Stimulated activated CD4-positive, alpha-beta T cell treated with anti-CD3 and anti-CD28 coated beads, Interleukin-4, amount 100 ng/mL, for 1 hour (primary cell): ENCODE measurements around the gene BCL7B.
A peak's percentile ranks its signal among the peaks of the same experiment; 100 is the strongest.
"Not testable (repeated sequence)": the region's sequence is repeated elsewhere in the genome, so short reads cannot be mapped to it uniquely, and the experiment has no call there.

ENCODE experiments used
- DNase-seq: peaks from one replicate; pipeline ENCODE4 v3.0.0-alpha.2; 2020

Gene BCL7B

DNA sequence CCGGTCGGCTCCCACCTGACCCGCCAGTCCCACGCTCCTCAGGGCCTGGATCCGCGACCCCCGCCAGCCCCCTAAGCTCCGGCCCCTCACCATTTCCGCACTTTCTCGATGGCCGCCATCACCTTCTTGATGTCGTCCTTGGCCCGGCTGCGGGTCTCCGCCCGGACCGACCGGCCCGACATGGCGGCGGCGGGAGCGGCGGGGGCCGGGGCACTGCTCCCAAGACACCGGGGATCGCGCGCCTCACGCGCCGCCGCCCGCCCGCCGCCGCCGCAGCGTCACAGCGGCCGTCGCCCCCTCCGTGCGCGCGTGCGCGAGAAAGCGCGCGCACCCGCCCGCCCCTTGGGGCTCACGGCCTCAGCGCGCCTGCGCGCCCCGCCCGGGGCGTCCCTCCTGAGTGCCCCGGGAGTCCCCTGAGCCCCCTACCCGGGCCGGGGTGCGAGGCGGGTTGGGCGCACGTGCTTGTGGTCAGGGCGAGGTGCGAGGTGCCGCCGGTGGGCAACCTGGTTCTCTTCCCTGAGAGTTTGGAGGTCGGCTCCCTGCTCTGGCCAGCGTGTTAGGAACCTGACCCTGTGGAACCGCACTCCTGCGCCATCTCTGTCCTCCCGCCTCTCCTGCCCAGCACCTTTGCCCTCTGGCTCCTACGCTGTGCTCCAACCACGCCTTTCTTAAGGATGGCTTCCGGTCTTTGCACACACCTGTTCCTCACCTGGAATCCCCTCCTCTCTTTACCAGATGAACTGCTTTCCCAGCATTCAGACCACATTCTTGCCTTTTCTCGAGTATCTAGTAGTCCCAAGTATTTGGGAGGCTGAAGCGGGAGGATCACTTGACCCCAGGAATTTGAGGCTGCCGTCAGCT is at the start of gene BCL7B:
Gene BCL7B (minus strand): TSS at position 294 of the 861 bp plus-strand sequence. CDS start 112 bp downstream, at position 182.
- DNase-seq, result peak; percentile 77

DNA sequence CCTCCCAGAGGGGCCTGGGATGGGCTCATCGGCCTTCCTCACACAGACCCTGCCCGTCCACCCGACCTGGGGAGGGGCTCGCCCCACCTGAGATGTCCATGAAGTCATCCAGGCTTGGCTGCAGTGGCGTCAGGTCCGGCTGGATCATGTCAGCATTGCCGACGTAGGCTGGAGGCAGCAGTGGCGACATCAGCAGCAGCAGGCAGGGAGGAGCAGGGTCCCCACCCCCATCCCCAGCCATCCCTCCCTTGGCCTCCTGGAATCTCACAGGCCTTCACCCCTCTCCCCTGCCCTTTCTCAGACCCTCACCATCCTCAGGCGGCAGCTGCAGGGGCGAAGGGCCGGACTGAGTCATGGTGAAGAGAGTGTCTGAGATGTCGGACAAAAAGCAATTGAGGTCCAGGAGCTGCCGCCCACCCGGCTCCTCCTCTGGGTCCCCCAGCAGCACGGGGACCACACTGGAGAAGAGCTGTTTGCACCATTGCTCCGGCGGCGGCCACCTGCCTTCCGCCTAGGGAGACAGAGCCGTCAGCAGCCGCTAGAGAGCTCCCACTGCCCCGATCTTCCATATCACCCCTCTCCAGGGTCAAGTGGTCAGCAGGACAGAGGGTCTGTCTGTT is 48.2 kb upstream of the BCL7B start:
- no peak for DNase-seq

DNA sequence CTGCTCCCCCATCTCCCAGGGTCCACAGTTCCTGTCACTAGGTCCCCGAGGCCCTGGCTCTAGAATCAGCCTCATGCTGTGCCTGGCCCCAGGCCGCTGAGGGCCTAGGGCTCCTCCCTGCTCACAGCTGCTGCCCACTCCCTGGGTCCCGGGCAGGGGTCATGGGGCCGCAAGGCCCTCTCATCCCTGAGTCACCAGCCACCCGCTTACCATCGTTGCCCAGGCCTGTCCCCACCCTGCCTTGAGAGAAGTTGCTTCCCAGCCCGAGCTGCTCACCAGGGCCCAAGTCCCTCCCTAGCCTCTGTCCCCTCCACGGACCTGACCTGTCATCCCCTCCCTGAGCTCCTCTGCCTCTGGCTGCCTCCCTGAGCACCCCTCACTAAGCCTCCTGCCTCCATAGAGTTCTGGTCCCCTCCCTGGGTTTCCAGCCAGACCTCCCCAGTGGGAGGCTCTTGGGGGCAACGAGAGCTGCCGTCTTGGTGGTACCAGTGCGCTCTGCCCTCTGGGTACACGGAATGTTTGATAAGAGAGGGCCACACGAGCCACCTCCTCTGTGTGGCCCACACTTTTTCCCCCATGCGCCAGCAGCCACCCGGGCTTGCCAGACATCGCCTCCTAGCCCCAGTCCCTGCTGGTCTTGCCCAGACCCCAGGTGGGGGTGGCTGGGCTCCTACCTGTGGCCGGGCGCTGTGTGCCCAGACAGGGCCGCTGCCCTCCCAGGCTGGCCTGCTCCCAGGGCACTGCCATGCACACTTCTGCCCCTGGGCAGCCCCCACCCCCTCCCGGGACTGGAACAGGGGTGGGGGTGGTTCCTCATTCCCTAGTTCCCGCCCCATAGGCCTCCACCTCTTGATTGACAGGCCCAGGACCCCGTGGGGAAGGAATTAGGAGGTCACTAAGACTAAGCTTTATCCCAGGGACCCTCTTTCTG is 45.5 kb upstream of the BCL7B start:
- DNase-seq, result no peak

DNA sequence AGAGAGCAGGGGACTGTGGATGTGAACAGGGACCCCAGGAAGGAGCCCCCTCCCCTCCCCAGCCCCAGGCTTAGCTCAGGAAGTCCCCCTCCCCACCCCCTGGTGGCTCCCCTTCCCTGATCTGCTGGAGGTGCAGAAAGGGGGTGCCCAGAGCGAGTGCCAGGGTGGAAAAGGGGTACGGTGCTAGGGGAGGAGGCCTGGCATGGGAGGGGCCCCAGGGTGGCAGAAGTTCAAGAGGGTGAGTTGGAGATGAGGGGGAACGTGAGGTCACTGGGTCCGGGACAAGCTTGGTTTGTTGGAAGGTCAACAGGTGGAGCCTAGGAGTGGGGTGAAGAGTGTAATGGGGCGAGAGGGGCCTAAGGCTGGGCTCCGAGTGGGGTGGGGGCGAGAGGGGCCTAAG is 42.4 kb upstream of the BCL7B start:
- DNase-seq, result no peak

DNA sequence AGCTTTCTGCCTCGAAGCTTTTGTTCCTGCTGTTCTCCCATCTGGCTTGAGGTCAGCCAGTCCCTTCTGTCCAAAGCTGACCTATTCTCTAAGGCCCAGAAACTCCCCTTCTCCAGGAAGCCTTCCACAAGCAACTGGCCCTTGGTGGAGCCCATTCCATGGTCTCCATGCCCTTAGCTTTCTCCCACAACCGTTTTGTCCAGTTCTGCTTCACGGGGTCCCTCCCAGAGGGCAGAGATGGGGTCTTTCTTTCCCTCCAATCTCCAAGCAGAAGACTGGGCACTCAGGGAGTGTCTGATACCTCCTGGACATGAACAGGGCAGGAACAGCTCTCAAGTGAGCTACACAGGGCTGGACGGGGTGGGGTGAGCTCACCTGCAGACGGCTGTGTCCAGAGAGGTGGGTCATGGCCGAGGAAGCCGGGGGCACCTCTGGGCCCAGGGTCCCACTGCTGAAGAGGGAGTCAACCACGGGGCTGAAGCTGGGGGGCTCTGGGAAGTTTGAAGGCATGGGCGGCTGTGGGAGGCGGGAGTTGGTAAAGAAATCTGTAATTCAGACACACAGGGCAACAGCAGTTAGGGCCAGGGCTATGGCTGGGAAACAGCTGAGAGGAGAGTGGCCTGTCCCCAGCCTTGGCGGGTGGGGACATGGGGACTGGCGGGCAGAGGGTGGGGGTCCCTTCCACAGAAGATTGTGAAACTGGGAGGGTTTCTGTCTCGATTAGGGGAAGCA is 41.8 kb upstream of the BCL7B start:
- DNase-seq, result no peak

DNA sequence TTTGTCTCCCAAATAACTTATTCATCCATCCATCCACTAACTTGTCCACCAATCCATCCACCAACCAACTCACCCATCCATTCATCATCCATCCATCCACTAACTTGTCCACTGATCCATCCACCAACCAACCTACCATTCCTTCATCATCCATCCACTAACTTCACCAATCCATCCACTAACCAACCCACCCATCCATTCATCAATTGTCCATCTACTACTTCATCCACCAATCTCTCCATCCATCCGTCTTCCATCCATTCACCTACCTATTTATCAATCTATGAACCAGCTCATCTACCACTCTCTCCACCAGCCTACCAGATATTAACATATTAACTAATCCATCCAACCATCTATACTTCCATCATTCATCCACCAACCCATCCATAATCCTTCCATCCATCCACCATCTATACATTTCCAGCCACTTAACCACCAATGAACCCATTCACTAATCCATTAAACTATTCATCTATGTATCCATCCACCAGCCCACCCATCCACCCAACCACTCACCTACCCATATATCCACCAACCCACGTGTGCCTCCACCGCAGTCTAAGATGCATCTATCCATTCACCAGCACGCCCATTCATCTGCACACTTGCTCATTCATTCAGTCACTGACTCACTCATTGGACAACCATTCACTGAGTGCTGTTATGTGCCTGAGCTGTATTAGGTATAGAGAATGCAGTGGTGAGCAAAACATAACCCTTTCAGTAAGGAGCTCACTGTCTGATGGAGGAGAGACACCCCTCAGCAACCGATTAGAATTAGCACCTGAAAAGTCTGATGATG is 40.7 kb upstream of the BCL7B start:
- no peak for DNase-seq

DNA sequence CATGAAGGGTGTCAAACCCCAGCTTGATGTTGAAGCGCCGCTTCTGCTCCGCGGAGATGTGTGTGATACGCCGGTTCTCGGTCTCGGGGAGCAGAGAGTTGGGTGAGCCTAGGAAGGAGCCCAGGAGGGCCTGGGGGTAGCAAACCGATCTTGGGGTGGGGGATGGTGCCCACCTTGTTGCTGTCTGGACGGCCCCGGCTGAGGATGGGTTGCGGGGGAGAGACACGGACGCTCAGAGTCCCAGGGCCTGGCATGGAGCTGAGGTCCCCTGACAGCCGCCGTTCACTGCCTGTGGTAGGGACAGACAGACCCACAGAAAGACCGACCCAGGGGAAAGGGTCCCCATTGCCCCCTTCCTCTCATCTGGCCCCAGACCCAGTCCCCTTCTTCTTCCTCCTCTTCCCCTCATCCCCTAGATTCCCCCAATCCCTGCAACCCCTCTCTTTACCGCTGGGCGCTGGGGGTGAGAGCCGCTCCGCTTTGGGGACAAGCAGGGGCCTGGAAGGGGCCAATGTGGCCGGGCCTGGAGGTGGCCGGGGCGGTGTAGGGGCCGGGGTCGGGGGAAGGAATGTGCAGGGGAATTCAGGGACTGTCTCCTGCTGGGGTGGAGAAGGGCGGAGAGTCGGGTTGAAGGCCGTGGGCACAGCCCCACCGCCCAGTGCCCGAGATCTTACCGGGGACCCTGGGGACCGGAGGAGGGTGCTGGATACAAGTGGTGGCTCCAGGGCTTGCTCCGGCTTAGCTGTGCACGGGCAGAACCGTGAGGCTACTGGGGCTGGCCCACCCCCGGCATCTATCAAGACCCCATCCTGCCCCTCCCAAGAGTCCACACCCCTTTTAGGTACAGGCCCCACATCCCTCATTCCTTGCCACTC is 38.9 kb upstream of the BCL7B start:
- DNase-seq, result no peak

DNA sequence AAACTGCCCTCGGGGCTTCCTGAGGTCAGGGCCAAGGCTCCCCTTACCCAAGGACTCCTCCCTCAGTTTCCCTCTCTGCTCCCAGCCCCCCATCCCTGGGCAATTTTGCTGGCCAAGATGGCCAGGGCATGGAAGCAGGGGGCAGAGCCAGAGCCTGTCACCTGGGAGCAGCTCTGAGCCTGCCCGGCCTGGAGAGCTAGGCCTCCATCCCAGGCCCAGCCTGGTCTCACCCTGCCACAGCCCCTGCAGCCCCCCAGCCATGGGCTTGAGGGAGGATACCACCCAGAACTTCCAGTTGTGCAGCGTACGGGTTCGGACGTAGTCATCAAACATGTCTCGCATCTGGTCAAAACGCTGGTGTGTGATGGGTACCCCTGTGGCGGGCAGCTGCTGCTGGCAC is 37.9 kb upstream of the BCL7B start:
- DNase-seq, result no peak

DNA sequence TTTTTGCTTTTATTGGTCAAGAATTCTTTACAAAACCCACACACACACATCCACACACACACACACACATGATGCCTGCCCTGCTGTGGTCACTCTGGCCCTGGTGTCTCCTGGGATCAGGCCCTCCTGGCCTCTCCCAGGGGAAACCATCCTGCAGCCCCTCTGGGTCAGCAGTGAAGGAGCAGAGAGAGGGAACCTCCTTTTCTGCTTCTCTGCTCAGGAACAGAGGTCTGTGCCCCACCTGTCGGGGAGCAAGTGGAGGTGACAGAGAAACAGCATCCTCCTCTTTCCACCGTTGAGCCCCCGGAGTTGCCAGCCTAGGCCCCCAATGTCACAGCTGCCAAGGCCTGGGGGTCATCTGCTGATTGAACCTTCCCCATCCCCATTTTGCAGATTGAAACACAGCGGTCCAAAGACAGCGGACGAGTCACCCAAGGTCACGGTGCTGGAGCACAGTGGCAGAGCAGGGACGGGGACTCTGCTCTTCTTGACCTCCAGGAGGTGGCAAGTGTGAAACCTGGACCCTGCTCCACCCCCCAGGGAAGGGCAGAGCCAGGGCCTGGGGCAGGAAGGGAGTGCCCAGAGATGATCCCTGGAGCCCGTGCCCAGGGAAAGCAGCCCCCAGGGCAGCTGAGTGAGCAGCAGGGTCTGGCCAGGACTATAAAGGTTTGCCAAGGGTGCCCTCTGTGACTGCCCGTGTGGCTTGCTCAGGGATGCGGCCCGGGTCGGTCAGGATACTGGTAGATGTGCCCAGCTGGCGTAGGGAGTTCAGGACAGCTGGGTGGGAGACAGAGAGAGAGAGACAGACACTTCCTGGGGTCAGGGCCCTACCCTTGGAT is 35.9 kb upstream of the BCL7B start:
- DNase-seq, result no peak

DNA sequence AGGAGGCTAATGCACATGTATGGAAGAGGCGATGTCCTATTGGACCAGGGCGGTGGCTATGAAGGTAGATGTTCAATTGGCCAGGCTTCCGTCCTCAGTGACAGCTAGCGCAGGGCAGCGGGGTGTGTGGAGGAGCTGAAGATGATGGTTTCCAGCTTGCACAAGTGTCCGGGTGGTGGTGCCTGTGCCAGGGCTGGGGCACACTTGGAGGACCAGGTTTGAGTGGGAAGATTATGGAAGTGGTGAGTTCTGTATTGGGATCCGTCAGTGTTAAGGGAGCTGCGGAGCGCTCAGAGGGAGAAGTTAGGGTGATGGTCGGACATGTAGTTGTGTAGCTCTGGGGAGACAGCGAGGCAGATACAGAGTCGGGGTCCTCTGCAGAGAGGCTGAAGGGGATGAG is 29.4 kb upstream of the BCL7B start:
- DNase-seq, result no peak

DNA sequence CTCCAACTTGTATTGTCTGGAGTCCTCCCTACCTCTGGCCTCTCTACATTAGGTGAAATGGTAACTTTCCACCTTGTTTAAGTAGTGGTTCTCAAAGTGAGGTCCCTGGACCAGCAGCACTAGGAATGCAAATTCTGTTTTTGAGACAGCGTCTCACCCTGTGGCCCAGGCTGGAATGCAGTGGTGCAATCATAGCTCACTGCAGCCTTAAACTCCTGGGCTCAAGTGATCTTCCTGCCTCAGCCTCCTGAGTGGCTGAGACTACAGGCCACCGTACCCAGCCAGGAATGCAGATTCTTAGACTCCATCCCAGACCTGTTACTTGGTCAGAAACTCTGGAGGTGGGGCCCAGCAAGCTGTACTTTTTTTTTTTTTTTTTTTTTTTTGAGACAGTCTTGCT is 27.7 kb upstream of the BCL7B start:
- no peak for DNase-seq

DNA sequence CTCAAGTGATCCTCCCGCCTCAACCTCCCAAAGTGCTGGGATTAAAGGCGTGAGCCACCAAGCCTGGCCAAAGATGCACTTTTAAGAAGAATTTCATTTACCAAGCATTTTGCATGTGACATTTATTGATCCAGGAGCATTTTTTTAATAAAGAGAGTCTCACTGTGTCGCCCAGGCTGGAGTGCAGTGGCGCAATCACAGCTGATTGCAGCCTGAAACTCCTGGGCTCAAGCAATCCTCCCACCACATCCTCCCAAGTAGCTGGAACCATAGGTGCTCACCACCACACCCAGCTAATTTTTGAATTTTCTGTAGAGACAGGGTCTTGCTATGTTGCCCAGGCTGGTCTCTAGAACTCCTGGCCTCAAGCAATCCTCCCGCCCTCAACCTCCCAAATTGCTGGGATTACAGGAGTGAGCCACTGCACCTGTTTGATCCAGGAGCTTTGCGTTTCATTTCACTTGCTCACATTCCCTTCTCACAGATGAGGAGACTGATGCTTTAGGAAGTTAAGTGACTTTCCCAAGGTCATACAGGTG is 25.2 kb upstream of the BCL7B start:
- no peak for DNase-seq

DNA sequence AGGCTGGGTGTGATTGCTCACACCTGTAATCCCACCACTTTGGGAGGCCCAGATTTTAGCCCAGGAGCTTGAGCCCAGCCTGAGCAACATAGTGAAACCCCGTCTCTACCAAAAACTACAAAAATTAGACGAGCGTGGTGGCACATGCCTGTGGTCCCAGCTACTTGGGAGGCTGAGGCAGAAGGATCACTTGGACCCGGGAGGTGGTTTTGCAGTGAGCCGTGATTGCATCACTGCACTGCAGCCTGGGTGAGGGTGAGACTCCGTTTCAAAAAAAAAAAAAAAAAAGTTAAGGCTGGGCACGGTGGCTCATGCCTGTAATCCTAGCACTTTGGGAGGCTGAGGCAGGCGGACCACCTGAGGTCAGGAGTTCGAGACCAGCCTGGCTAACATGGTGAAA is 23.5 kb upstream of the BCL7B start:
- DNase-seq, result not testable (repeated sequence)

DNA sequence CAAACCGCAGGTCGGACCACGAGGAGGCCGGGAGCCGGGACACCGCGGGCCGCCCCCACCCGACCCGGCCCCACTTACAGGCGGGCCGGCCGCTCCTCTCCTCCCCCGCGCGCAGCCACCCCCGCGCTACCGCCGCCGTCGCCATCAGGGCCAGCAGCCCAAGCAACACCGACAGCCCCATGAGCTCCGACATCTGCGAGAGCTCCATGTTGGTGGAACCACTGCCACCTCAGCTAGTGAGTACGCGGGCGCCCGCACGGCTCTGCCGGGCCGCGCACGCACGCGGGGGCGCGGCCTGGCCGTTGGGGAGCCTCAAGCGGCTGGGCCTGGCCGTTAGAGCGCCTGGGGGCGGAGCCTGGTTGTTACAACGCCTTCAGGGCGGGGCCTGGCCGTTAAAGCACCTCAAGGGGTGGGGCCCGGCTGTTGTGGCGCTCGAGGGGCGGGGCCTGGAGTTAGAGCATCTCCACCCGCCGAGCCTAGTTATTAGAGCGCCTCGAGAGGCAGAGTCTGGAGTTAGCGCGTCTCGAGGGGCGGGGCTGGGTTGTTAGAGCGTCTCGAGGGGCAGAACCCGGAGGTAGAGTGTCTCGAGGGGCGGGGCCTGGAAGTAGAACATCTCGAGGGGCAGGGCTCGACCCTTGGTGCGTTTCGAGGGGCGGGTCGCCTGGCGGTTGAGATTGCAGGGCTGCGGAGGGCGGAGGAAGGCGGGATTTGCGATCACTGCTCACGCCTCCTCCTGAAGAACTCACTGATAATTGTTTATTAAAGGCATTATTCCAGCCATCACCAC is 21.0 kb upstream of the BCL7B start, which contains the start of gene TBL2:
Gene TBL2 (minus strand): TSS at position 238 of the 787 bp plus-strand sequence. CDS start 30 bp downstream, at position 208.
- peak; percentile 99 for DNase-seq

DNA sequence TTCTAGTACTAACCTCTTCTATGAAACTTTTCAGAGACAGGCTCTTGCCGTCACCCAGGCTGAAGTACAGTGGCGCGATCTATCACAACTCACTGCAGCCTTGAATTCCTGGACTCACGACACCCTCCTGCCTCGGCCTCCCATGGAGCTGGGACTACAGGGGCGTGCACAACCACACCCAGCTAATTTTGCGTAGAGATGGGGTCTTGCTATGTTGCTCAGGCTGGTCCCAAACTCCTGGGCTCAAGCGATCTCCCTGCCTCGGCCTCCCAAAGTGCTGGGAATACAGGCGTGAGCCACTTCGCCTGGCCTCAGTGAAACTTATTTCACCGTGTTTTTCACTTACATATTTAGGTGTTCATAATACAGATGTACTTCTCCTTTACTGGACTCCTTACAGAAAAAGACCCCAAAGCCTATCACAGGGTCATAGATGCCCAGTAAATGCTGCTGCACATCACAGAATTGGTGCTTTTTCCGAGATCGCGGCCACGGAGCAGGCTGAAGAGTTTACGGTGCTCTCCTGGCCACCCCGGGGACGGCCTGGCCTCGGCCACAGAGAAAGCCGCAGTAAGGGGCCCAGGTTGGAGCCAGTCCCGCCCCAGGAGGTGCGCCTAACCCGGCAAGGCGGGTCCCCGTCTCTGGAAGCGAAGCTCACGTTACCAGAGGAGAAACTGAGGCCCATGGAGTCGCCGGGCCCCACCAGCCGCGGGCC is 20.3 kb upstream of the BCL7B start:
- DNase-seq, result no peak

DNA sequence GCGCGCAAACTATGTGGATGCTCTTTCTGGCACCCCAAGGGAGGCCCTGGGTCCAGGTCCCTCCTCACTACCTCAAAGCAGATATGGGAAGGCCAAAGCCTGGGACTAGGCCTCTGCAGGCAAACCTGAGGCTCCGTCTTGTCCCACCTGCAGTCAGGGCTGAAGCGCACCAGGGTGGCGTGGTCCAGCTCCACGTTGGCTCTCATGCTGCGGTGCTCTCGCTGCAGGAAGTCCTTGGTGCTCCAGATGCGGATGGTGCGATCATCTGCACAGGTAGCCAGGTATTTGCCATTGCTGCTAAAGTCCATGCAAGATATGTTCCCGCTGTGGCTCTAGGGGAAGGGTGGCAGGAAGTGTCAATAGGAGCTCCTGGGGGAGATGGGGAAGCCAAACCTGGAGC is 16.3 kb upstream of the BCL7B start:
- no peak for DNase-seq

DNA sequence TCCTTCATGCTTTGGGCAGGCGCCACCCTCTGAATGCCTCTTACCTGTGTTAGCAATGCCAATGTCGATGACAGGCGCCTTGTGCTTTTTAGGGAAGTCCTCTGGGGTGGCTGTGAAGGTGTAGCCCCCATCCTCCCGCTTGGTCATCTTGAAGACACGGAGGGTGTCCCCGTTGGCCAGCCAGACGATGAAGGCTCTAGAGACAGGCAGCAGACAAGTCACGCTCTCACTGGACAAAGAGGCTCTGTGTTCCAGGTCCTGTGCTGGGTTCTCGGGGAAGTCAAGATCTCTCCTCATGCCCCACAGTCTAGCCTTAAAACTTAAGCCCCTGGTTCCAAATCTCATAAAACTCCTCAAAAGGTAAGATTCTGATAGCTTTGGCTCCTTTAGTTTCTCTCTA is 15.8 kb upstream of the BCL7B start:
- no peak for DNase-seq

DNA sequence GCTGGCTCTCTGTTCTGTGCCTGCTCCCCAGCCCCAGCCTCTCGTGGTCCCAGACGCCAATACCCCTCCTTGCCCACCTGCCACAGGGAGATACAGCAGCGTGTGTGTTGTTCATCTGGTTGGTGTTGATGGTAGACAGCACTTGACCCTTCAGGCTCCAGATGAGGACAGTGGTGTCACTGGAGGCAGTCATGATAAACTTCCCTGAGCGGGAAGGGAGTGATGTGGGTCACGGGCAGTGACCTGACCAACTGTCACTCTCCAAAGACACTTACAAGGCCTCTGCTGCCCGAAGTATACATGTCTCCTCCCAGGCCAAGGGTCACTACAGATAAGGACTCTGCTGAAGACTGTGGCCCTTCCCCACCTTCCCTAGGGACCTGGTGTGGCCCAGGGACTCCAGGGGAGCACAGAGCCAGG is 15.3 kb upstream of the BCL7B start:
- no peak for DNase-seq
